GM03348 (cell line): Measurements from ENCODE around the gene ATG10.
"Not testable (repeated sequence)": the region's sequence is repeated elsewhere in the genome, so short reads cannot be mapped to it uniquely, and the experiment has no call there.

Source experiments
- DNase-seq: peaks from one replicate; pipeline ENCODE4 v3.0.0; 2012; ENCODE audit warnings: low spot score

Gene ATG10

DNA sequence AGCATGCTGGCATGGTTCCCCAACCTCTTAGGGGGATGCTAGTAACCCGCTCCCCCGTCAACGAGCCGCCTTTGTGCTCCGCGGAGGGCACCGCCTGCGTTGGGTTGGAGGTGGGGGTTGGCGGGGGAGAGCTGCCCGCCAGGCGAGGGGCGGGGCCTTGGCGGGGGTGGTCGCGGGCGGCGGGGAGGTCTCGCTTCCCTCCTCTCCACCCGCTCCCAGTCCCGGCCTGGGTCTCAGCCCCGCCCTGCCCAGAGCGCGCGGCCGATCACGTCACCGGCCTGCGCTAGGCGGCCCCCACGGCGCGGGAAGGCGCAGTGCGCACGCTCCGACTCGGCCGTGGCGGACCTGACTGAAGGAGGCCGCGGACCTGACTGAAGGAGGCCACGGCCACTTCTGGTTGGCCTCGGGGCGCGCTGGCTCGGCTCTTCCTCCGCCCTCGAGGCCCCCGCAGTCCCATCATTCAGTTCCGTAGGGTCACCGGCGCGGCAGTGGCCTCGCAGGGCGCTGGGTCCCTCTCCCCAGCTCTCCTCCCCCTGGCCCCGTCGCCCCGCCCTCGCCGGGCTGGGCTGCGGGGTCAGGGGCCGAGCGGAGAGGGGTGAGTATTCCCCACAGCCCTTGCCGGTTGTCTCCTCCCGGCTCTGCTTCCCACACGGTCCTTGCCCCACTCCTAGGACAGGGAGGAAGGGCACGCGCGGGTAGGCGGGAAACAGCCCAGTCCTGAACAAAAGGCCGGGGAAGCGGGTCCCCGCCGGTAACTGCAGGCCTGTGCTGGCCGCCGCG, at the start of gene ATG10:
Gene ATG10, plus strand, starts transcription at position 312 of the 780 bp plus-strand sequence. CDS start 15,548 bp downstream, outside the sequence.
- peak; percentile 98 for DNase-seq

DNA sequence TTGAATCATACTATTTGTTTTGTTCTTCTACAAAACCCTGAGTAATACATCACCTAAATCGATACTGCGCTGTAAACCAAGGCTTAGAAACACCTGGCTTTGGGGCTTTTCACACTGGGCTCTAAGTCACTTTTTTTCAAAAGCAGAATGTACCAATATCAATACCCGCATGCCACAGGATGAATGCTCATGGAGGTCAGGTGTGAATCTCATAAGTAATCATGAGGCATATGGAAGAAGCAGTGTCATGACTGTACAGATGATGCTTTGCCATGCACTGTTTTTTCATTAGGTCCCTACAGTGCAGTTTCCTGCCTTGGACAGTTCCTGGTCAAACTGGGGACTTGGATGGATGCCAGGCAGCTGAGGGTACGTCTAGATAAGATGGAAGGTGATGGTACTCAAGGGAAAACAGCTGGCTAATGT, 49.0 kb upstream of the ATG10 start:
- DNase-seq: no peak

DNA sequence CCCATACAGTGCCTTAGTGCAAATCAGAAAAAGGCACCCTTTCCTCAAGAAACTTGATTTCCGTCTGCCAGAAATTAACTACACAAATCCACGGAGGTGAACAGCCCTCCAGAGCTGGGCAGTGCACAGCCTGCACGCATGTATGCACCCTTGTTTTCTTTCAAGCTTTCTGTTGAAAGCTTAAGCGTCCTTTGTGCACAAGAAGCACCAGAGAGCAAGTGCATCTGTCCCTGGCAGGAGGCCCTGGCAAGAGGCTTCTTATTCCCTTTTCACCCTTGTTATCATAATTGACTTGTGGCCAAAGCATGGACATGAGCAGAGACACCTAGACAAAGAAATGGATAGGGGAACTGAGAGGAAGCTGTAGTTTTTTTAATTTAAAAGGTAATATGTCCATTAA, 47.4 kb upstream of the ATG10 start:
- DNase-seq: no peak

DNA sequence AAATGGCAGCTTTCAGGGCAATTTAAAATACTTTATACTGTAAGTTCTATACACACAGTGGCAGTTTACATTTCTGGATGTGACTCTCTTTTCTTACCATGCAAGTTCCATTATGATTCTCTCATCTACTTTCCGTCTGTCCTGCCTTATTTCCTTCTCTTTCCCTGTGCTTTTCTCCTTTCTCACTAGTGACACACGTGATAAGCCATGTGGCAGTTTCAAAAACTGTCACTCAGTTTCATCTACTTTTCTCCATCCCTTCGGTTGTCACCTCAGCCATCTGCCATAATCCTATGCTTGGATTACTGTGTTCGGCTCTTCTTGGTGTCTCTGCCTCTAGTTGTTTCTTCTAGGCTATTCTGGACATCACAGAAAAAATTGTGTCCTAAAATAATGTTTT, 46.8 kb upstream of the ATG10 start:
- no peak for DNase-seq

DNA sequence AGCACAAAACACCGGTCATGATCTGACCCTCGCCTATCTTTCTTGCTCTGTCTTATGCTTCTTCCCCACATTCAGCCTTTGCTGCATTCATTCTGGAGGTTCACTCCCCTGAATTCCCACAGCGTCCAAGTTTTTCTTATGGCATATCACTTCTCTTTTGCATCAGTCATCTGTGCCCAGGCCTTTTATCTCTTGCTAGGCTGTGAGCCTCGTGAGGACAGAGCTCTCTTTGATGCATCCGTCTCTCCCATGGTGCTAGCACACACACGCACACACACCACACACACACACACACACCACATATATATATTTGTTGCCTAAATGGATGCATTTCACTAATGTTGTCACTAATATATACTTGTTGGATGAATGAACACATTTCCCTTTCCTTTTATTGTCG, 45.8 kb upstream of the ATG10 start:
- DNase-seq: no peak

DNA sequence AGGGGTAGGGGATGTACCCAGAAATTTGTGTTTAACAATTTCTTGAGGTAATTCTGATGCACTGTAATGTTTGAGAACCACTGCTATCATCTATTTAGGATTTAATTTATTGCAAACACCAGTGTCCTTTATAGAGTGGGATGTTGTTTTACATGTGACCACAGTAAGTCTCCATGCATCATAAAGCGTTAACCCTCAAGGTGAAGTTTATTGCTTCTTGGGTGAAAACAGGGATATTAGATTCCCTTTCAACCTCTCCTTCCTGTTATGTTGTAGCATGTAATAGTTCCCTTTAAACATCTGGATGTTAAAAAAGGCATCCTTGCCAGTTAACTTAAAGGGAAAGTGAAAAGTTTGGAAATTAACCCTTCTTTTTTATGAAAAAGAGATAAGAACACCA, 35.8 kb upstream of the ATG10 start:
- no peak for DNase-seq

DNA sequence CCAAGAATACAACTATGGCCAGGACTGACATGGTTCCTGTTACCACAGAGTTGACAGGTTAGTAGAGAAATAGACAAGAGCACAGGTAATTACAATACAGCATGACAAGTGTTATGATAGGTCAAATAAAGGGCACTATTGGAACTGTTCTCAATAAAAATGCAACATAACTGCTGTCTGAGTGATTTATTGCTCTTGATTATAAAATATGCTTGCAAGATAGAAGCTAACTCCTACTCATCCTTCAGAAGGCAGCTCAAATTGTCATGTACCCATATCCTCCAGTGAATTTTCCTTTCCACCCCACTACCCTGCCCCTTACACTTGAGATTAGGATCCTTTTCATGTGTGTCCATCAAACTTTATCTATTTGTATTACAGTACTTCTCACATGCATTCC, 35.1 kb upstream of the ATG10 start:
- no peak for DNase-seq

DNA sequence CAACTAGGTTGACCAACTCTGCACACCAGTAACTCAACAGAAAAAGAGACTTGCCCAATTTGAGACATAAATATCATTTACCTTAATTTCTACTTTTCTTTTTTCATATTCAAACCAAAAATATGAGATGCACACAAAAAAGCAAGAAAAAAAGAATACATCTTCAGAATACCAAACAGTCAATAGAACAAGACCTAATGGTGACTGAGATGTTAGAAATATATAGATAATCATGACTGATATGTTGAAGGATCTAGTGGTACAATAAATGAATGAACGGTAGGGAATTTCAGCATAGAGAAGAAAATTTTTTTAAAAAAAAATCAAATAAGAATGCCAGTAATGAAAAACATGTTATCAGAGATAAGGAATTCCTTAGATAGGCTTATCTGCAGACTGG, 29.1 kb upstream of the ATG10 start:
- DNase-seq: no peak

DNA sequence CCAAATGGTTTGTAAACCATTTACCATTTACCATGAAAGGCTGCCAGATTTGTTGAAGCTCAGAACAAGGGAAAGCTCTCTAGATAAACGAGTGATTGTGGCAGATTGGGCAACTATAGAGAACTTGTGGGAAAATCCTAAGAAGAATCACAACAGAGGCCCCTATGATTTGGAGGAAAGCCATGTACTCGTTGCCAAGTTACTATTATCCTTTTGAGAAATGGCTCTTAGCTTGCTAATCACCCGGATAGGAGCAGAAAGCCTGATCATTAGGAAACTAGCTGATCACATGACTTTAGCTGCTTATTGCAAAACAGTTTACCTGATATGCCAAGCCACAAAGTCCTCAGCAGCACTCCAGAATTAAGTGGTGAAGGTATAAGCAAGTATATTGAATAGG, 23.5 kb upstream of the ATG10 start:
- DNase-seq: no peak

DNA sequence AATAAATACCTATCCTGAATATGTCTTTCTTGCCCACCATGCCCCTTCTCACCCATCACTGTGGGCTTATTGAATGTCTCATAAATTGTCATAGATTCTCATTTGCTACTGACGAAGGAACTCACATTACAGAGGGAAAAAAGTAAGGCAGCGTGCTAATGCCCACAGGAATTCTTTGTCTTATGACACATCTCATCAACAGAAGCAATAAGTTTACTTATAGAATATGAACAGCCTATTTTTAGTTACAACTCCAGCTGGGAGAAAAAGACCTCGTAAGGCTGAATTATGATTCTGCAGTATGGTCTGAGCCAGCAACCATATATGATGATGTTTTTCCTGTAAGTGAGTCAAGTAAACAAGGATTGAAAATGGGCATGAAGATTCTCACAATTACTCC, 22.4 kb upstream of the ATG10 start:
- no peak for DNase-seq

DNA sequence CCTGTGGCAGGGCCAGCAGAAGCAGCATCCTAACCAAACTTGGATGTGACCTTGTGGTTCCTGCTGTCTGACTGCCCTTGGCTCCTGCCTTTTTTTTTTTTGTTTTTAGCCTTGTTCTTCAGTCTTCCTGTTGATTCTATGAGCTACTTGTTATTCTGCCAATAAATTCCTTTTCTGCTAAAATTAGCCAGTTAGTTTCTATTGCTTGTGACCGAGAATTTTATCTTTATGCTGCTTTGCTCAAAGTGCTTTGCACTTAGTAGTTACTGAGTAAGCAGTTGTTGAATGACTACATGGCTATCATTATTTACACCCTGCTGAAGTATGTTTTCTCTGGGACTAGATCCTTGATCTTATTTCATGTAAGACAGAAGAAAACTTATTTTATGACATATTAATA, 20.8 kb upstream of the ATG10 start:
- no peak for DNase-seq

DNA sequence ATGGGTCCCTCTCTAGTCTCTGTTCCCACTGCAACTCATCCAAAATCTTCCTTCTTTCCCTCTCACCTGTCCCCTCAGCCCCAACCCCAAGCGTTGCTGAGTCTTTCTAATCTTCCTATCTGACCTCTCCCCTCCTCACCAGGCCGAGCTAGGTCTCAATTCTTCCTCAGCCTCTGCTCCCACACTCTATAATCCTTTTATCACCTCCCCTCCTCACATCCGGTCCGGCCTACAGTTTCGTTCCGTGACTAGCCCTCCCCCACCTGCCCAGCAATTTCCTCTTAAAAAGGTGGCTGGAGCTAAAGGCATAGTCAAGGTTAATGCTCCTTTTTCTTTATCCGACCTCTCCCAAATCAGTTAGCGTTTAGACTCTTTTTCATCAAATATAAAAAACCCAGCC, 17.0 kb upstream of the ATG10 start:
- DNase-seq: not testable (repeated sequence)

DNA sequence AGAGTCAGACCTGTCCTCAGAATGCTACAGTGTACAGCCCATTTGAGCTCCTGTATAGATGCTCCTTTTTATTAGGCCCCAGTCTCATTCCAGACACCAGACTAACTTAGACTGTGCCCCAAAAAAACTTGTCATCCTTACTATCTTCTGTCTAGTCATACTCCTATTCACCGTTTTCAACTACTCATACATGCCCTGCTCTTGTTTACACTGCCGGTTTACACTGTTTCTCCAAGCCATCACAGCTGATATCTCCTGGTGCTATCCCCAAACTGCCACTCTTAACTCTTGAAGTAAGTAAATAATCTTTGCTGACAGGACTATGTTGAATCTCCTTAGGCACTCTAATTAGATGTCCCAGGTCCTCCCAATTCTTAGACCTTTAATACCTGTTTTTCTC, 13.7 kb upstream of the ATG10 start:
- not testable (repeated sequence) for DNase-seq

DNA sequence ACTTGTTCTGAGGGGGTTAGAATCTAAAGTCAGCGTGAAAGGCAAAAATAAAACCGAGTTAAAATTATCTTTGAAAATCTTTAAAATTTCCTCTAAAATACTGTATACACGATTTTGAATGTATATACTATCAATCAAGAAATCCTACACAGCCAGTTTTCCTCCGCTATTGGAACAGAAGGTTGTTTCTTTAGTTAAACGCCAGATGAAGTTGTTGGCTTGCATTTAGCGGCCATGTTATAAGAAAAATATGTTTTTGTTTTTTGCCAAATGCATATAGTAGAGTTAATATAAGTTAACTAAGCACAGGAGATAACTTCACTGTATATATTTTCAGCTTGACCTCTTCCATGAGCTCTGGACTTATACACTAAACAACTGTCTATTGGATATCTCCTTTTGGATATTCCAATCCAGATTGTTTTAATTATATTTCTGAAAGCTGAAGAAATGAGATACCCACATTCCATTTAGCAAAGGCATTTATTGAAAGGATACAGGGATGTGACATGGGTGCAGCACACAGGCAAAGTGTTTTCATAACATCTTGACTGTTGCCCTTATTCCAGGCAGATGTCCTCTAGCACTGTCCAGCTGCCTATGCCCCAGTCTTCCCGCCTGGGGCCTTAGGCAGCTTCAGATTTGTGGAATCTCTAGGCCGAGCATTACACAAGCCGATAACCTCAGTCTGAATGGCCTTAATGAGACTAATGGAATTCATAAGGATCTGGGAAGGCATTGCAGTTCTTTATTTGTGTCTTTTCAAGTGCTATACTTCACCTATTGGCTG, 10.0 kb upstream of the ATG10 start:
- no peak for DNase-seq

DNA sequence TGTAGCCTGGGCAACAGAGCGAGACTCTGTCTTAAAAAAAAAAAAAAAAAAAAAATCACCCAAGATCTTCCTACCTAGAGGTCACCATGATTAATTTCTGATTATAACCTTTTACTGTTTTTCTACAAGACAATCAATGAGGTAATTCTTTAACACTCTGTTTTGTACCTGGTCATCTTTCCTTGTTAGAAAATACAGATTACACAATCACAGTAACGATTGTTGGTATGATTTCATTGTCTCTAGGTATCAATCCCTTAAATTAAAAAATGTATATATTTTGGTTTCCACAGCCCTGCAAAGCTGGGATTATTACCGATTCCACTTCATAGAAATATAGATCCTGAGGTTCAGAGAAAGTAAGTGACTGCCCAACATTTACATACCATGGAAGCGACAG, 8.3 kb upstream of the ATG10 start:
- no peak for DNase-seq

DNA sequence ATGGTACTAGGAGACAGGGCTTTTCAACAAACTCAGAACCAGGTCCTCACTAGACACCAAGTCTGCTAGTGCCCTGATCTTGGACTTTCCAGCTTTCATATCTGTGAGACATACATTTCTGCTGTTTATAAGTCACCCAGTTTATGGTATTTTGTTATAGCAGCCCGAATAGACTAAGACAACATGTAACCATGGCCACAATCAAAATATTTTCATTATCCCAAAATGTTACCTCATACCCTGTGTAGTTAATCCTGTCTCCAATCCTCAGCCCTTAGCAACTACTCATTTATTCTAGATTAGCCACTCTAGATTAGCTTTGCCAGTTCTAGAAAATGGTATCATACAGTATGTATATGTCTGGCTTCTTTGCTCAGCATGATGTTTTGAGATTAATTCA, 6.3 kb upstream of the ATG10 start:
- DNase-seq: no peak

DNA sequence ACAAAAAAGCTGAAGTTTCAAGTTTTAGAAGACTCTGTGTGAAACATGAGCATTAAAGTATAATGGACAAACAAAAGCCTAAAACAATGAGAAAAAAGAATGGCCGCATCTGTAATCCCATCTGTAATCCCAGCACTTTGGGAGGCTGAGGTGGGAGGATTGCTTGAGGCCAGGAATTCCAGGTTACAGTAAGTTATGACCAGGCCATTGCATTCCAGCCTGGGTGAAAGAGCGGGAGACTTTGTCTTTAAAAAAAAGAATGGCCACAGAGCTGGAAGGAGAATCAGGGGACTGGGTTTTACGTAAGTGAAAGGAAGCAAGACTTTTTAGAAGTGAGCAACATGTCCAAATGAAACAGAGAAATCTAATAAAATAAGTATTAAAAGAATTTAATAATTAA, 2.6 kb upstream of the ATG10 start:
- no peak for DNase-seq

DNA sequence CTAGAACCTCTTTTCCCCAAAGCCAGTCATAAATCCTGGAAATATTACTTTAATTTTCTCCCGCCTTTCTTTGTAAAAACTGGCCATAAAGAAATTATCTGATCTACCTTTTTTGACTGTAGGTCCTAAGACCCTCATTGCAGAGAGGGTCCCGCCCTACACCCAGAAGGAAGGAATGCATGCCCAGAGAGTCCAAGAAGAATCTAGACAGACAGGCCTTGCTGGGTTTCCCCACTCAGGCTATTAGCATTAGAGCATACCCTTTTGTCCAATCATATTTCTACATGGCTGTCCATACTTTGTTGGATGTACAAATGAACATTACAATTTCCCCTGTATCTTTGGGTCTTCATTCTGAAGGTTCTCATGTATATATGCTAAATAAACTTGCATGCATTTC, 1.9 kb upstream of the ATG10 start:
- DNase-seq: no peak

DNA sequence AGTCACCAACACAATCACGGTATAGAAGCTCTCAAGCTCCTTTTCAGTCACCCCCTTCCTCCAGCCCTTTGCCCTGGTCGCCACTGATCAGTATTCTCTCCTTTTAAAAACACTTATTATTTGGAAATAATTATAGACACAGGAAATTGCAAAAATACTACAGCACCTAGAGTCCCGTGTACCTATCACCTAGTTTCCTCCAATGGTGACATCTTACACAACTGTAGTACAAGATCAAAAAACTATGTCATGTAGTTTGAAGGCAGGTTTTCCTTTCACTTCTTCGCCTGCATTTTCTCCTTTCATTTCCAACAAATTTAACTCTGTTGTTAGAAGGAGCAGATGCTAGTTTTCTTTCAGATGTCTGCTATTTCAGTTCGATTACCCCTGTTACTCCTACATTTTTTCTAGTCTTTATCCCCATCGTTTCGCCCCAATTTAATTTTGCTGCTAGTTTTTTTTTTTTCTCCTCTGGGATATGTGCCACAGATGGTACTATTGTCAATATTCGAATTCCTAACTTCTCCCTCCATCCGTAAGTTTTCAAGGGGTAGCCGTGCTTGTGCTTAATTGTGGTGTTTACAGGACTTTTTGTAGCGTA, 612 bp upstream of the ATG10 start:
- DNase-seq: peak; percentile 22

DNA sequence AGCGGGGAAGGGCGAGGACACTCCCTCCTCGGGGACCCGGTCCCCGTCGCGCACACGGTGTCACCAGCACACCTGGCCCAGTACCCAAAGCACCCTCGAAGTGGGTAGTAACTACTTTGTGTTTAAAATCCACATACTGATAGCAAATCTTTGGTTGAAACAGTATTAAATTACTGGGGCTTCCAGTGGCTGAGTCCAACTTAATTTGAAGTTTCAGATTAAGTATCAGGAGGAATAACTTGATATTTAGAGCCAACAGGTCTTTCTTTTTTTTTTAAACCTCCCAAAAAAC, 615 bp downstream of the ATG10 start:
- no peak for DNase-seq

DNA sequence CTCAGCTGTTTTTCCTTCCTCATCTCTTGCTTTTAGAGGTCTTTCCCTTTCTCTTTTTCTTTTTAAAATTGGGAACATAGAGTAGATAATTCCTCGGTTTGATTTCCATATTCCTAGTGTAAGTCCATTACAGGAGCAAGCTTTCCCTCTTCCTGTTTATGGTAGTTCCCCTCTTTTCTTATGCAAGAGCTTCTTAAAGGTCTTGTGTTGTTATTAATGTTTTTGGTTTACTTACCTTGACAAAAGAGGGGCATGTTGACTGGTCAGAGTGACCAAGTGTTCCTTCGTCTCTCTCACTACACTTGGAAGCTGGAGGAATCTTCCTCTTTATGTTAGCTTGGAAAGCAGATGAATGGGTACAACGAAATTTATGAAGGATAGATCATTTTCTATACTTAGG, 8.3 kb downstream of the ATG10 start:
- no peak for DNase-seq

DNA sequence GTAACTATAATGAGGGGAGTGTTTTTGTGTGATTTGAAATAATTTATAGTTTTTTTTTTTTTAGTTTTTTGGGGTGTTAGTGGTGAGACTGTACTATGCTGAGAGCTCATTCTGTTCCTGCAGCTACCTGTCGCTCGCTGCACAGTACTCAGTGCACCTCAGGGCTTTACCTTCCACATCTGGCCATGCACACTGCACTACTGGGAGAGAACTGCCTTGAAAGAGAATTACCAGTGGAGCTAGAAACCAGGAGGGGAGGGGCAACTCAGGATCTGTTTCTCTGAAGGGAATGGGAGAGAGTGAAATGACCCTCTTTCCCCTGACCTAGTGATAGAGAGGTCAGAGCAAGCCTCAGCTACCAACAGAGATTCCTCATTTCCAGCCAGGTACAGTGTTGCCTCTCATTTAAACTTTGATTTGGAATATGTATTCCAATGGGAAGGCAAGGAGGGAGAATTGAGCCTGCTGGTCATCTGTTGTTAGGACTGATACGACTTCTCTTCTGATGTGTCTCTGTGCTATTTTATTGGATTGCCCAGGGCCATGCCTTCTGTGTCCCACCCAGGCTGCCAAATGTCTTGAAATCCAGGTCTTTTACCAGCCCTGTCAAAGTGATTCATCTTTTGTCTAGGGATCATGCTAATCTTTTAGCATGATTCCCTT, 8.9 kb downstream of the ATG10 start:
- DNase-seq: no peak

DNA sequence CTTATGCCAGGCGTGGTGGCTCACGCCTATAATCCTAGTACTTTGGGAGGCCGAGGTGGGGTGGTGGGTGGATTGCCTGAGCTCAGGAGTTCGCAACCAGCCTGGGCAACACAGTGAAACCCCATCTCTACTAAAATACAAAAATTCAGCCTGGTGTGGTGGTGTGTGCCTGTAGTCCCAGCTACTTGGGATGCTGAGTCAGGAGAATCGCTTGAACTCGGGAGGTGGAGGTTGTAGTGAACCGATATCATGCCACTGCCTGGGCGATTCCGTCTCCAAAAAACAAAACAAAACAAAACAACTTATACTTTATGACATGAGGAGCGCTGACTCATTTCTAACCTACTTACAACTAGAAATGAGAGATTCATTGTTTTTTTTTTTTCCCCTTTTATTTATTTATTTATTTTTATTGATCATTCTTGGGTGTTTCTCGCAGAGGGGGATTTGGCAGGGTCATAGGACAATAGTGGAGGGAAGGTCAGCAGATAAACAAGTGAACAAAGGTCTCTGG, 10.4 kb downstream of the ATG10 start:
- DNase-seq: not testable (repeated sequence)
